K562 (cell line): ENCODE measurements around the gene SBK3. TPM values are rescaled to one million over a fixed set of nuclear protein-coding genes. Genes with fewer than 3 reads are reported as not detected.
A peak's percentile ranks its signal among the peaks of the same experiment; 100 is the strongest.

Experiments
- ATF7 ChIP-seq: fragments of 450-650 bp; IDR thresholded peaks from 2 replicates; pipeline ENCODE4 v1.7.1; 2014; ENCODE audit warnings: mild to moderate bottlenecking, moderate library complexity
- HLTF ChIP-seq: fragments of 450-650 bp; IDR thresholded peaks from 2 replicates; pipeline ENCODE4 v1.6.1; 2016
- HNRNPH1 ChIP-seq: fragments of 200-400 bp; formaldehyde crosslinking; optimal IDR thresholded peaks from 2 replicates; pipeline ENCODE3; 2017; ENCODE audit warnings: low read depth, mild to moderate bottlenecking, low read length, moderate library complexity
- HOXB6 ChIP-seq: fragments of 250-450 bp; sonication (Bioruptor Pico); IDR thresholded peaks from 2 replicates; pipeline ENCODE4 v1.5.1; 2022; ENCODE audit warnings: mild to moderate bottlenecking, borderline replicate concordance
- MBD2 ChIP-seq: sonication (generic); IDR thresholded peaks from 2 replicates; pipeline ENCODE4 v1.6.1; 2016; ENCODE audit warnings: low read depth, borderline replicate concordance
- MITF ChIP-seq: IDR thresholded peaks from 2 replicates; pipeline ENCODE4 v1.6.1; 2014; ENCODE audit warnings: antibody characterized with exemption
- MTA3 ChIP-seq: fragments of 450-650 bp; formaldehyde crosslinking; IDR thresholded peaks from 2 replicates; pipeline ENCODE4 v1.6.1; 2017; ENCODE audit warnings: mild to moderate bottlenecking, borderline replicate concordance
- MXD1 ChIP-seq: fragments of 250-450 bp; sonication (Bioruptor Pico); IDR thresholded peaks from 2 replicates; pipeline ENCODE4 v1.8.0; 2021; ENCODE audit warnings: borderline replicate concordance, mild to moderate bottlenecking, moderate library complexity; ENCODE audit not compliant: poor library complexity, severe bottlenecking
- MXI1 ChIP-seq: IDR thresholded peaks from 2 replicates; pipeline ENCODE4 v1.6.1; 2011; ENCODE audit warnings: low read depth, mild to moderate bottlenecking, improper control_type of control experiment, low read length
- NFATC3 ChIP-seq: fragments of 450-650 bp; IDR thresholded peaks from 2 replicates; pipeline ENCODE4 v1.6.1; 2017; ENCODE audit warnings: mild to moderate bottlenecking
- NFIC ChIP-seq: fragments of 450-650 bp; IDR thresholded peaks from 2 replicates; pipeline ENCODE4 v1.6.1; 2017; ENCODE audit warnings: mild to moderate bottlenecking, inconsistent platforms
- PRPF4 ChIP-seq: fragments of 200-400 bp; formaldehyde crosslinking; IDR thresholded peaks from one replicate; pipeline ENCODE4 v1.6.1; 2017; ENCODE audit warnings: low read length, low read depth, mild to moderate bottlenecking; ENCODE audit not compliant: insufficient read depth, poor library complexity, severe bottlenecking
- RAD51 ChIP-seq: fragments of 450-650 bp; IDR thresholded peaks from 2 replicates; pipeline ENCODE4 v1.7.1; 2016; ENCODE audit warnings: low read depth, mild to moderate bottlenecking, borderline replicate concordance
- RBM22 ChIP-seq: fragments of 200-400 bp; formaldehyde crosslinking; IDR thresholded peaks from 2 replicates; pipeline ENCODE4 v1.6.1; 2018; ENCODE audit warnings: low read length, low read depth; ENCODE audit not compliant: poor library complexity, severe bottlenecking
- TCF7L2 ChIP-seq: fragments of 150-350 bp; IDR thresholded peaks from 2 replicates; pipeline ENCODE4 v1.6.1; 2016; ENCODE audit warnings: low read depth, mild to moderate bottlenecking, low read length, moderate library complexity
- TRIM24 ChIP-seq, 2 experiments: fragments of 450-650 bp; IDR thresholded peaks; 2 replicates each; pipeline ENCODE4 v1.6.1; 2016
- VEZF1 ChIP-seq: fragments of 200-800 bp; sonication (Bioruptor generic); IDR thresholded peaks from 2 replicates; pipeline ENCODE4 v1.6.1; 2017; ENCODE audit warnings: missing genetic modification characterization, missing compliant biosample characterization
- ZNF175 ChIP-seq: fragments of 200-800 bp; sonication (Bioruptor generic); IDR thresholded peaks from 2 replicates; pipeline ENCODE4 v1.6.1; 2016; ENCODE audit warnings: low read depth, mild to moderate bottlenecking, missing genetic modification characterization, missing compliant biosample characterization
- polyA plus RNA-seq, 8 experiments: library from polyadenylated mRNA; depleted of rRNA in 4 of 8; stranded (reverse) in 5 of 8; unstranded in 3 of 8; fragments of >200 nt; fragmentation: Nextera tagmentation in 2 of 8; fragmentation: Illumina TruSeq in 1 of 8; extraction: Ambion mirVana in 2 of 8; extraction: Trizol in 1 of 8; gene quantifications; 2 replicates each; pipeline versions ENCODE4 v1.2.1 to v1.2.3, GENCODE V29; 2011 to 2014; ENCODE audit warnings: inconsistent platforms in 1 of 8, missing spikeins in 1 of 8
- total RNA-seq, 7 experiments: library from RNA; depleted of rRNA in 6 of 7; stranded (reverse); fragments of >200 nt in 6 of 7; fragmentation: Illumina TruSeq in 2 of 7; extraction: Trizol in 2 of 7; gene quantifications; 2 replicates each; pipeline versions ENCODE4 v1.2.1 to v1.2.3, GENCODE V29; 2011 to 2021; ENCODE audit warnings: low replicate concordance in 1 of 7
- TF ChIP-seq, protein P1 (sequence below): sonication (generic); formaldehyde crosslinking; IDR thresholded peaks from 2 replicates; pipeline ENCODE4 v1.8.0; 2022; ENCODE audit warnings: mild to moderate bottlenecking, missing genetic modification reagents
- TF ChIP-seq, protein P2 (sequence below): fragments of 450-650 bp; IDR thresholded peaks from 2 replicates; pipeline ENCODE4 v1.6.1; 2018; ENCODE audit warnings: mild to moderate bottlenecking, low read depth; ENCODE audit not compliant: partially characterized antibody

Gene SBK3
- total and polyA plus RNA-seq, 9 of the 15 experiments (the other 6 are each of a cell fraction or from before 2014, with no cell fraction given) = 0.11 to 0.43 (median 0.13) TPM; not detected in 6

DNA sequence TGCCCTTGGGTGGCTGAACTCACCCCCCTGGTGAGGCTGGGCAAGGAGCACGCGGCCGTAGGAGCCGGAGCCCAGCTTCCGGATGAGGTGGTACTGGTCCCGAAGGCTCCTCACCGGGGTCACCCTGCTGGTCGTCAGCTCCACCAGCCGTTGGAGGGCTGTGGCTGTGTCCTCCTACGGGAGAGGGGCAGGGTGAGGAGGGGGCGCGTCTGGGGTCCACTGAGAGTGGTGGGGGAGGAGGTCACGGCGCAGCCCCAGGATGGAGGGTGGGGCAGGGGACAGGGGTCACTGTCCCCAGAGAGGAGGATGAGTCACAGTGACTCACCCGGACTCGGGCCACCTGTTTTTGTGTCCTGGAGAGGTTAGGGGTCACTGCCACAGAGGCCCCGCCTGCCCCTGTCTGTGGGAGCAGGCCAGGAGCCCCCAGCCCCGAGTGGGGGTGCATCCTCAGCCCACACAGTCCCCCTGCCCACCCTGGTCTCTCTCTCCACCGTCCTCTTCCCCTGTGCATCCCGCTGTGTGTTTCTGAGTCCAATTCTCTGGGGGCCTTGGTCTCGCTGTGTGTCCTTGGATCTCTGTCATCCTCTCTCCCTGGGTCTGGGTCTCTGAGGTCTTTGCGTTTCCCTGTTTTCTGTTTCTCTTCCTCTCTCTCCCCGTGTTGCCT lies 435 bp downstream of the SBK3 start (continued):
- TF ChIP-seq MTA3 (peak; percentile 60; the same call in 1 of the 2 replicates), NFIC (peak; percentile 47), MXI1 (no peak), ZNF175 (0 out of 2 replicates have a peak, but pooled peaks have one; percentile 64), NFATC3 (no peak), HOXB6 (CRISPR knock-in tag) (no peak), HNRNPH1 (no peak), VEZF1 (CRISPR knock-in tag) (peak; percentile 73), RBM22 (no peak), RAD51 (no peak), MXD1 (CRISPR knock-in tag) (no peak), ATF7 (no peak; the same call in 1 of the 2 replicates), PRPF4 (no peak), HLTF (no peak), MBD2 (peak; percentile 36), TRIM24 (IDR thresholded peaks at IDR 0.05) (no peak; a peak in 1 of 4 replicates), MITF (no peak), TCF7L2 (no peak)
- TF ChIP-seq, protein P1, sequence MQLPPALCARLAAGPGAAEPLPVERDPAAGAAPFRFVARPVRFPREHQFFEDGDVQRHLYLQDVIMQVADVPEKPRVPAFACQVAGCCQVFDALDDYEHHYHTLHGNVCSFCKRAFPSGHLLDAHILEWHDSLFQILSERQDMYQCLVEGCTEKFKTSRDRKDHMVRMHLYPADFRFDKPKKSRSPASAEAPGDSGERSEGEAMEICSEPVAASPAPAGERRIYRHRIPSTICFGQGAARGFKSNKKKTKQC (CRISPR knock-in tag) = no peak
- TF ChIP-seq, protein P2, sequence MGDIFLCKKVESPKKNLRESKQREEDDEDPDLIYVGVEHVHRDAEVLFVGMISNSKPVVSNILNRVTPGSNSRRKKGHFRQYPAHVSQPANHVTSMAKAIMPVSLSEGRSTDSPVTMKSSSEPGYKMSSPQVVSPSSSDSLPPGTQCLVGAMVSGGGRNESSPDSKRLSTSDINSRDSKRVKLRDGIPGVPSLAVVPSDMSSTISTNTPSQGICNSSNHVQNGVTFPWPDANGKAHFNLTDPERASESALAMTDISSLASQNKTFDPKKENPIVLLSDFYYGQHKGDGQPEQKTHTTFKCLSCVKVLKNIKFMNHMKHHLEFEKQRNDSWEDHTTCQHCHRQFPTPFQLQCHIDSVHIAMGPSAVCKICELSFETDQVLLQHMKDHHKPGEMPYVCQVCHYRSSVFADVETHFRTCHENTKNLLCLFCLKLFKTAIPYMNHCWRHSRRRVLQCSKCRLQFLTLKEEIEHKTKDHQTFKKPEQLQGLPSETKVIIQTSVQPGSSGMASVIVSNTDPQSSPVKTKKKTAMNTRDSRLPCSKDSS = no peak
